ENCODE data around the gene PAX9. TPM values are rescaled to one million over a fixed set of nuclear protein-coding genes. Genes with fewer than 3 reads are reported as not detected.

PAX9 gene
- total RNA-seq, result not detected

DNA sequence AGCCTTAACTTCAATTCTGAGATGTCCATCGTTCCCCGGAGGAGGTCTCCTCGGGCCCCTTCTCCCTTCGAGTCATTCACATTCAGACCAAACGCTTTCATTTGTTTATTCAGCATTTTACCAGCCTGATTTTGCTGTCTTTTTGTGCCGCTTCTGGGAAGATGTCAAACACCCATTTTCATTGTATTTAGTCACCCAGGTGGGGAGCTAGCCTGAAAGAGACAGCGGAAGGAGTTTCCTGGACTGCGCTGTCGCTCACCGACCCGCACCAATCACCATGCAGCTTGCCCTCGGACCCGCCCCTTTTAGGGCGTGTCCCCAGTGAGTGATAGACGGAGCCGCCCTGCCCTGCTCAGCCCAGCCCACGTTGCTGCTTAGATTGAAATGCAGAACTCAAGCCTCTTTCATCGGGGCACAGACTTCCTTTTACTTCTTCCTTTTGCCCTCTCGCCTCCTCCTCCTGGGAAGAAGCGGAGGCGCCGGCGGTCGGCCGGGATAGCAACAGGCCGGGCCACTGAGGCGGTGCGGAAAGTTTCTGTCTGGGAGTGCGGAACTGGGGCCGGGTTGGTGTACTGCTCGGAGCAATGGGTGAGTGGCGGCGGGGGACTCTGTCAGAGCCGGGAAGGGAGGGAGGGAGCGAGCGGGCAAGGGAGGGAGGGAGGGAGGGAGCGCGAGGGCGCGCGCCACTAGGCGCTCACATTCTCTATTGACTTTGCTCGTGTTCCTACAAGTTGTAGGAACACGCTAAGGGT is at the start of gene PAX9:
Gene PAX9 (plus strand): TSS at position 355 of the 752 bp plus-strand sequence. CDS start 230 bp downstream, at position 585.

Other genes starting within 250 kb of the PAX9 start
- gene NKX2-1, start 141.6 kb upstream of the PAX9 start, total RNA-seq, result not detected
- gene NKX2-8, start 79.2 kb upstream of the PAX9 start, total RNA-seq, result not detected

Data from melanocyte of skin (primary cell).